ENCODE results near the gene FER. TPM values are rescaled to one million over a fixed set of nuclear protein-coding genes. Genes with fewer than 3 reads are reported as not detected.
A peak's percentile ranks its signal among the peaks of the same experiment; 100 is the strongest.
"Not testable (repeated sequence)": the region's sequence is repeated elsewhere in the genome, so short reads cannot be mapped to it uniquely, and the experiment has no call there.

The FER gene
- total RNA-seq, 1 experiment from 2014 or later, result 29.3 TPM

GRCh38 chr5:108747111-108747773 lies 455 bp upstream of the FER start:
- DNase-seq (ENCODE audit: low spot score), result no peak

- DNase-seq (ENCODE audit: low spot score), result peak; percentile 99
These were observed 867 bp downstream of the FER start for GRCh38 chr5:108748401-108749127.

GRCh38 chr5:108749128-108749861 lies 1.6 kb downstream of the FER start:
- DNase-seq (ENCODE audit: low spot score), result peak; percentile 21

GRCh38 chr5:108753331-108753730 lies 5.6 kb downstream of the FER start:
- peak; percentile 33 for DNase-seq (ENCODE audit: low spot score)

- DNase-seq (ENCODE audit: low spot score), result peak; percentile 21
These were observed 6.2 kb downstream of the FER start for GRCh38 chr5:108753877-108754276.

- no peak for DNase-seq (ENCODE audit: low spot score)
These were observed 12.8 kb downstream of the FER start for GRCh38 chr5:108760512-108760911.

GRCh38 chr5:108762660-108763059 lies 15.0 kb downstream of the FER start:
- no peak for DNase-seq (ENCODE audit: low spot score)

- no peak for DNase-seq (ENCODE audit: low spot score)
These were observed 15.7 kb downstream of the FER start for GRCh38 chr5:108763222-108763916.

GRCh38 chr5:108765647-108766046 lies 17.9 kb downstream of the FER start:
- DNase-seq (ENCODE audit: low spot score), result no peak

GRCh38 chr5:108766916-108767315 lies 19.2 kb downstream of the FER start:
- DNase-seq (ENCODE audit: low spot score), result not testable (repeated sequence)

GRCh38 chr5:108769352-108769751 lies 21.7 kb downstream of the FER start:
- DNase-seq (ENCODE audit: low spot score), result no peak

- DNase-seq (ENCODE audit: low spot score), result no peak
These were observed 24.9 kb downstream of the FER start for GRCh38 chr5:108772626-108773025.

- no peak for DNase-seq (ENCODE audit: low spot score)
These were observed 25.6 kb downstream of the FER start for GRCh38 chr5:108773330-108773729.

- not testable (repeated sequence) for DNase-seq (ENCODE audit: low spot score)
These were observed 26.4 kb downstream of the FER start for GRCh38 chr5:108774079-108774478.

- not testable (repeated sequence) for DNase-seq (ENCODE audit: low spot score)
These were observed 29.9 kb downstream of the FER start for GRCh38 chr5:108777582-108777981.

- not testable (repeated sequence) for DNase-seq (ENCODE audit: low spot score)
These were observed 36.9 kb downstream of the FER start for GRCh38 chr5:108784577-108784976.

GRCh38 chr5:108786806-108787483 lies 39.2 kb downstream of the FER start:
- DNase-seq (ENCODE audit: low spot score), result no peak

GRCh38 chr5:108788142-108788541 lies 40.4 kb downstream of the FER start:
- DNase-seq (ENCODE audit: low spot score), result no peak

GRCh38 chr5:108793207-108793606 lies 45.5 kb downstream of the FER start:
- no peak for DNase-seq (ENCODE audit: low spot score)

- DNase-seq (ENCODE audit: low spot score), result not testable (repeated sequence)
These were observed 46.7 kb downstream of the FER start for GRCh38 chr5:108794349-108794748.

- DNase-seq (ENCODE audit: low spot score), result no peak
These were observed 49.7 kb downstream of the FER start for GRCh38 chr5:108797396-108797795.

All from H4 (cell line).